Measurements from ENCODE around the gene UBE2O.
A peak's percentile ranks its signal among the peaks of the same experiment; 100 is the strongest.

Gene UBE2O

DNA sequence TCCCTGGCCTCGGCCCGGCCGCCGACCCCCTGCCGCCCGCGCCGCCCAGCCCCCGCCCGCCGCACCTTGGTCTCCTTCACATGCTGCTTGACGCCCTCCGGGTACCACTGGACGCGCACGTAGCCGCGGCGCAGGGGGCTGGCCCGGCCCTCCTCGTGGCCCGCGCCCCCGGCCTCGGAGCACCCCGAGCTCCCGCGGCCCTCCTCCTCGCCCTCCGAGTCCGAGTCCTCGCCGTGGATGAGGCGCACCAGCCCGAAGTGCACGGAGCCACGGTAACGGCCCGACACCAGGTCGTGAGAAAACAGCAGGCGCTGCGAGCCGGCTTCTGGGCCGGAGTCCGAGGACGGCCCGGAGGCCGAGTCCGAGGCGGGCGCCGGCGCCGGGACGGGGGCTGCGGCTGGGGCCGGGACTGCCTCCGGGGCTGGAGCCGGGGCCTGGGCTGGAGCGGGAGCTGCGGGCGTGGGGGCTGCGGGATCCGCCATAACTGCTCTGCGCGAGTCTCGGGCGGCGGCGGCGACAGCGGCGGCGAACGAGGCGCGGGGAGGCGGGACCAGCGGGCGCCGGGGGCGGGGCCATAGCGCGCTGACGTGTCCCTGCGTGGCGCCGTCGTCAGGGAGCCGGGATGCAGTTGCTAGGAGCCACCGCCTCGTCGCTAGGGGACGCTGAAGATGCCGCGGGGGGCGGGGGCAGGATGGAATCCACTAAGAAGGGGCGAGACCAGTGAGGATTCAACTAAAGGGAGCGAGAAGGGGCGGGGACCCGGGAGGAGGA is at the start of gene UBE2O:
Gene UBE2O, minus strand, starts transcription at position 493 of the 771 bp plus-strand sequence. Its CDS starts 11 bp downstream, at position 482.
- no peak within 1 kb of the TSS for H3K9ac ChIP-seq (ENCODE audit: low read length)
- no peaks in the 10 kb centered on the region for H3K27me3 ChIP-seq (ENCODE audit: control insufficient read depth in 1 of 2, insufficient read depth in 2 of 2, low read length in 2 of 2)
- H3K9me3 ChIP-seq (ENCODE audit: low read length): no peaks in the 10 kb centered on the region
- H3K4me1 ChIP-seq (ENCODE audit: insufficient read depth, low read length): peaks cover 11% of the 10 kb centered on the region
- H3K36me3 ChIP-seq (ENCODE audit: insufficient read depth, low read length): no peaks in the 10 kb centered on the region
- H3K27ac ChIP-seq (ENCODE audit: low read depth, low read length): peak within 1 kb of the TSS; percentile 73
- H3K4me3 ChIP-seq (ENCODE audit: low read depth in 1 of 2, low read length in 2 of 2): peak within 1 kb of the TSS; percentile 56 to 81

DNA sequence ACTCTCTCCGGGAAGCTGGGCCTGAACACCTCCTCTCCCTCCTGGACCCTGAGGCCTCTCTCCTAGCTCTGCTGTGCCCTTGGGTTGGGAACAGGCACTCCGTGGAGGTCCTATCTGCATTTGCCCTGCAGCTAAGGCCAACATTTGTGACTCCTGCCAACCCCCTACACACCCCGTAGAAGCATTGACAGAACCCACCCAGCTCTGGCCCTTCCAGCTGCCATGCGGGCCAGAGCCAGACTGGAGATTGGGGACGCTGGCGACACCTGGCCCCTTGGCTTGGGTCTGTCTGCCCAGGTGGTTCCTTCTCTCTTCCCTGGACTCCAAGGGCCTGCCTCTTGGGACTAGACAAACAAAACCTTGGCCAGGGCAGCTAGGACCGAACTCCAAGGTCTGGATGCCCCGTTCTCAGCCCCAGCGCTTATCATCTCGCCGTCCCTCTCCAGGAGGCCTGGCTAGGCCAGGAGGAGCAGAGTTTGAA is 48.9 kb upstream of the UBE2O start:
- peak overlapping the region; percentile 34 to 49 for H3K4me3 ChIP-seq (ENCODE audit: low read depth in 1 of 2, low read length in 2 of 2)
- no peaks in the 10 kb centered on the region for H3K36me3 ChIP-seq (ENCODE audit: insufficient read depth, low read length)
- H3K27ac ChIP-seq (ENCODE audit: low read depth, low read length): no peak overlapping the region
- peaks cover 32% of the 10 kb centered on the region for H3K4me1 ChIP-seq (ENCODE audit: insufficient read depth, low read length)
- no peaks in the 10 kb centered on the region for H3K9me3 ChIP-seq (ENCODE audit: low read length)
- H3K9ac ChIP-seq (ENCODE audit: low read length): no peak overlapping the region
- H3K27me3 ChIP-seq (ENCODE audit: control insufficient read depth in 1 of 2, insufficient read depth in 2 of 2, low read length in 2 of 2): peaks cover 0 to 1% of the 10 kb centered on the region in 2 donors

DNA sequence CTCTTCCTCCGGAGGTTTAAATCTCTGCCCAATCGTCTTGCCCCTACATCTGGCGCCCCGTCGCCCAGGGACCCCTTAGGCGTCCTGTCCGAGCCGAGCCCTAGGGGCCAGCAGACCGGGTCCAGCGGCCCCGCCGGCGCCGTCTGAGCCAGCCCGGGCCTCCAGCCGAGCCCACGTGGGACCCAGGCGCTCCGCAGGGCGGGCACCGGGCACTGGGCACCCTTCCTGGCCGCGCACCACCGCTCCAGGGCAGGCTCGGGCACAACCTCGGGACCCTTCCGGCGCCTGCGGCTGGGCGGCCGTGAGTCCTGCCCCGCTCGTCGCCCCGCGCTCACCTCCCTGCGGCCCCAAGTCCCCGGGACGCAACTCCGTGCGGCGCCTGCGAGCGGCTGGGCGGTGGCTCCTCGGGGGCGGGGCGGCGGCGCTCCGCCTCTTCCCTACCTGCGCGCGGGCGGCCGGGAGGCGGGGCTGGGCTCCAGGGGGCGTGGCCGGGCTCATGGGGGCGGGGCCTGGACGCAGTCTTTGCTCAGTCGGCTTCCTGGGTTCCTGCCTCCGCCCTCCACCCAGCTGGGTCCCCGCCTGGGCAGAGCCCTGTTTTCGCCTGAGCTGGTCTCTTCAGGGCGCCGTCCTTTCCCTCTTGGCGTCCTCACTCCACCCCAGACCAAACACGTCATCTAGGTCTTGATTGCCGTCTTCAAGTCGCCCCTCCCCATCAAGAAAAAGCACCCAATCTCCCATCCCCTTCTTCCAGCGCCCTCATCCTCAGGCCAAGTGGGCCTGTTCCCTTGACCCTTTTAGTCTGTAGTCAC is 48.3 kb upstream of the UBE2O start, which contains the start of gene RHBDF2:
Gene RHBDF2, minus strand, starts transcription at position 406 of the 809 bp plus-strand sequence. CDS start 19,899 bp downstream, outside the sequence.
- Histone ChIP-seq H3K27me3 (ENCODE audit: control insufficient read depth in 1 of 2, insufficient read depth in 2 of 2, low read length in 2 of 2) (no peaks in the 10 kb centered on the region), H3K4me1 (ENCODE audit: insufficient read depth, low read length) (peaks cover 34% of the 10 kb centered on the region), H3K27ac (ENCODE audit: low read depth, low read length) (peak within 1 kb of the TSS; percentile 24), H3K9me3 (ENCODE audit: low read length) (no peaks in the 10 kb centered on the region), H3K36me3 (ENCODE audit: insufficient read depth, low read length) (no peaks in the 10 kb centered on the region), H3K9ac (ENCODE audit: low read length) (no peak within 1 kb of the TSS), H3K4me3 (ENCODE audit: low read depth in 1 of 2, low read length in 2 of 2) (peak within 1 kb of the TSS; percentile 34 to 49)

DNA sequence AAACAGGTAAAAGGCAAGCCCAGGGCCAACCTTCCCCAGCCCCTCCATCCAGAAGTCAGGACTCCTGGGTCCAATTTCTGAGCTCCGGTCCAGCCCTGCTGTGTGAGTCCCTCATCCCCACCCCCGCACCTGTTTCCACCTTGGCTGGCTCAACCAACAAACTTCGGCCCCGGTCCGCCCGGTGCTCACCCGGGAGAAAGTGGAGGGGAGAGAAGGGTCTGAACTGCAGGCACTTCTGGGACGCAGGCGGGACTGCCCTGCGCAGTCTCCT is 47.7 kb upstream of the UBE2O start:
- H3K4me1 ChIP-seq (ENCODE audit: insufficient read depth, low read length): peaks cover 35% of the 10 kb centered on the region
- H3K9me3 ChIP-seq (ENCODE audit: low read length): no peaks in the 10 kb centered on the region
- peak overlapping the region; percentile 24 for H3K27ac ChIP-seq (ENCODE audit: low read depth, low read length)
- no peaks in the 10 kb centered on the region for H3K36me3 ChIP-seq (ENCODE audit: insufficient read depth, low read length)
- H3K9ac ChIP-seq (ENCODE audit: low read length): no peak overlapping the region
- H3K4me3 ChIP-seq (ENCODE audit: low read depth in 1 of 2, low read length in 2 of 2): peak overlapping the region; percentile 34 to 49
- H3K27me3 ChIP-seq (ENCODE audit: control insufficient read depth in 1 of 2, insufficient read depth in 2 of 2, low read length in 2 of 2): no peaks in the 10 kb centered on the region

DNA sequence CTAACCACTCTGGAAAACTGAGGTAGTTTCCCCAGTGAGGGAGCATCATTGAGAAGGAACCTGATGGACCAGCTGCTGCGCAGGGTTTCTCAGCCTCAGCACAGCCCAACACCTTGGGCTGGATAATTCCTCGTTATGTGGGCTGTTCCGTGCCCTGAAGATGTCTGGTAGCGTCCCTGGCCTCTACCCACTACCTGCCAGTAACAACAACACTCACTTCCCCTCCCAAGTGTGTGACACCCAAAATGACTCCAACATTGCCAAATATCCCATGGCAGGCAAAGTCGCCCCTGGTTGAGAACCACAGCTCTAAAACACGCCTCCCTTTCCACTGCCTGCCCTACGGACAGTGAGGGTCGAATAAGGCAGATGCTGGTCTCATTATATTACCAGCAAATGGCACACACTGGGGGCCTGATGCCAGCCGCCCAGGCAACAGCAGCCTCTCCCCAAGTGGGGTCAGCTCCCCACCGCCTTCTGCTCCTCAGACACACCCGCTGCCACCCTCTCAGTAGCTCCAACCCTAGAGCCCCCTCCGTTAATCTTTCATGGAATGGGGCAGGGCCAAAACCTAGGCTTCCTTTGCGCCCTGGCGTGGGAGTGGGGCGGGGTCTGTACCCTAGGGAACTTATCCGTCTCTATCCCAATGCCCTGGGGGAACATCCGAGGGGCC is 47.3 kb upstream of the UBE2O start:
- H3K9ac ChIP-seq (ENCODE audit: low read length): no peak overlapping the region
- H3K36me3 ChIP-seq (ENCODE audit: insufficient read depth, low read length): no peaks in the 10 kb centered on the region
- H3K9me3 ChIP-seq (ENCODE audit: low read length): no peaks in the 10 kb centered on the region
- H3K27ac ChIP-seq (ENCODE audit: low read depth, low read length): no peak overlapping the region
- H3K4me3 ChIP-seq (ENCODE audit: low read depth in 1 of 2, low read length in 2 of 2): peak overlapping the region in 1 of 2 donors; percentile 49
- H3K4me1 ChIP-seq (ENCODE audit: insufficient read depth, low read length): peaks cover 35% of the 10 kb centered on the region
- no peaks in the 10 kb centered on the region for H3K27me3 ChIP-seq (ENCODE audit: control insufficient read depth in 1 of 2, insufficient read depth in 2 of 2, low read length in 2 of 2)

DNA sequence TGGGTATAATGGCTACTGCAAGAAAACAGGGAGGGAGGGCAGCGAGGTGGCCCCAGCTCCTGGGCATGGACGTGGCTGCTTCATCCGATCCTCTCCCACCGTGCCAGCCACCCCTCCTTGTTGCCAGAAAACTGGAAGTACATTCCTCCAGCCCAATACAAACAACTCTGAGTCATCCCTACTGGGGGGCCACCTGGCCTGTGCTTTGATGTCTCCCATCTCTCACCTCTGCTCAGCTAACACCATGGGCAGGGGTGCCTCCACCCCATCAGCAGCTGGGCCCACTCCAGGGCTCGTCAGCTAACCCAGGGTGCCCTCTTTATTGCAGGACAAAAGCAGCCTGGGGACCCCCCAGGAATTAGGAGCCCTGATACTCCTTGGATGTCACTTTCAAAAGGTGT is 46.3 kb upstream of the UBE2O start:
- H3K9ac ChIP-seq (ENCODE audit: low read length): no peak overlapping the region
- peaks cover 35% of the 10 kb centered on the region for H3K4me1 ChIP-seq (ENCODE audit: insufficient read depth, low read length)
- H3K27me3 ChIP-seq (ENCODE audit: control insufficient read depth in 1 of 2, insufficient read depth in 2 of 2, low read length in 2 of 2): no peaks in the 10 kb centered on the region
- no peak overlapping the region for H3K27ac ChIP-seq (ENCODE audit: low read depth, low read length)
- no peak overlapping the region for H3K4me3 ChIP-seq (ENCODE audit: low read depth in 1 of 2, low read length in 2 of 2)
- H3K9me3 ChIP-seq (ENCODE audit: low read length): no peaks in the 10 kb centered on the region
- H3K36me3 ChIP-seq (ENCODE audit: insufficient read depth, low read length): no peaks in the 10 kb centered on the region

DNA sequence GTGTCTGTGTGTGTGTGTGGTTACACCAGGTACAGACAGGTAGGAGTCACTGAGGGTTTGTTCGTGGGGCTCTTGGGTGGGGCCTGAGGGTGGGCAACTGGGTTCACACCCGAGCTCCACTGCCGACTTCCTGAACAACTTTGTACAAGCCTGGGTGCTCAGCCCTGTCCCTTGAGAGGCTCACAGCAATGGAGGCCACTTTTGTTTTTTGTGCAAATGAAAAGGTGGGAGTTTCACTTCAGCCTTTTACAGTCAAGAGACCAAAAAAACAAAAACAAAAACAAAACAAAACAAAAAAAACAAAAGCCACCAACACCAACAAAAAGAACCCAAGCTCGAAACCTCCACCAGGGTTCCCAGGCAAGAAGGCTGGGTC is 45.9 kb upstream of the UBE2O start:
- Histone ChIP-seq H3K9ac (ENCODE audit: low read length) (no peak overlapping the region), H3K27ac (ENCODE audit: low read depth, low read length) (no peak overlapping the region), H3K27me3 (ENCODE audit: control insufficient read depth in 1 of 2, insufficient read depth in 2 of 2, low read length in 2 of 2) (no peaks in the 10 kb centered on the region), H3K4me1 (ENCODE audit: insufficient read depth, low read length) (peaks cover 35% of the 10 kb centered on the region), H3K36me3 (ENCODE audit: insufficient read depth, low read length) (no peaks in the 10 kb centered on the region), H3K4me3 (ENCODE audit: low read depth in 1 of 2, low read length in 2 of 2) (no peak overlapping the region), H3K9me3 (ENCODE audit: low read length) (no peaks in the 10 kb centered on the region)

DNA sequence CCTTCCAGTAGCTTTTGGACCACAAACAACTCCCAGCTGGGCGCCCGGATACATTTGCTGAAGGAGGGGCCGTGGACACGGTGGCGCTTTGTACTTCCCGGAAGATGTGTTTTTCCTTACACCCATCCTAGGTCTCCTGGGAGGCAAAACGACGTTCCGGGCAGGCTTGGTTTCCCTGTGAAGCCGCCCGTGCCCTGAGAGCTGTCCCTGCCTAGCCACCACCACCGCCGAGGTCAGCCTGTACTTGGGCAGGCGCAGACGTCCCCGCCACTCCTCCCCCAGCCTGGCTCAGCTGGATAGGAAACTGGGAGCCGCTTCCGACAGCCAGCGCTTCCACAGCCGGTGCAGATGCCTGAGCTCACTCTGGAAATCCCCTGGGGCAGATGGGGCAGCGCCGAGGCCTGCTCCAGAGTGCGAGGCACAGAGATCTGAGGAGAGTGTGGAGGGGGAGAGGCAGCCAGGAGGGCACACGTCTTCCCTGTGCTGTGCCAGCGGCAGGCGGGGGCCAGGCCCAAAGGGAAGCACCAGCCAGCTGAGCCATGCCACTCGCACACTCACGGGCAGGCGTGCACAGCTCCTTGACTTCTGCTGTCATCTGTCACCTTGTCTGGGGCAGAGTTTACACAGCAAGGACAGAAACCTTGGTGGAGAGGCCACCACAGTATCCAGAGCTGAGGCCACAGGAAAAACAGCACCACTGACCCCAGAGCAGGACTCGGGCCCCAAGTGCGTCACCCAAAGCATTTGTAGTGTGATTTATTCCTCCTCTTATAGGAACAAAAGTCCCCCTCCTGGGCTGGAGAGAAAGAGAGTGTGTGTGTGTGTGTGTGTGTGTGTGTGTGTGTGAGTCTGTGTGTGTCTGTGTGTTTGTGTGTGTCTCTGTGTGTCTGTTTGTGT is 45.3 kb upstream of the UBE2O start:
- no peak overlapping the region for H3K4me3 ChIP-seq (ENCODE audit: low read depth in 1 of 2, low read length in 2 of 2)
- peak overlapping the region; percentile 30 for H3K27ac ChIP-seq (ENCODE audit: low read depth, low read length)
- H3K36me3 ChIP-seq (ENCODE audit: insufficient read depth, low read length): no peaks in the 10 kb centered on the region
- H3K27me3 ChIP-seq (ENCODE audit: control insufficient read depth in 1 of 2, insufficient read depth in 2 of 2, low read length in 2 of 2): no peaks in the 10 kb centered on the region
- H3K4me1 ChIP-seq (ENCODE audit: insufficient read depth, low read length): peaks cover 35% of the 10 kb centered on the region
- peak overlapping the region; percentile 2 for H3K9ac ChIP-seq (ENCODE audit: low read length)
- H3K9me3 ChIP-seq (ENCODE audit: low read length): no peaks in the 10 kb centered on the region

DNA sequence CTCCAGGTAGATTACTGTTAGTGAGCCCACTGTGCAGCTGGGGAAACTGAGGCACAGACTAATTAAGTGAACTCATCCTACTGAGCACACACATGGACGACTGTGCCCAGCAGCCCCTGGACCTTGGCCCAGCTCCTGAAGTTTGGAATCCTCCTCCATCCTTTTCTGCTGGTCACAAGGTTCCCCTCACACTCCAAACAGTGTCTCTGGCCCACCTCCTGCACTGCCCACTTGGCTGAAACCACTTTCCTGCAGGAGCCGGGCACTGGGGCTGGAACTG is 44.7 kb upstream of the UBE2O start:
- H3K27me3 ChIP-seq (ENCODE audit: control insufficient read depth in 1 of 2, insufficient read depth in 2 of 2, low read length in 2 of 2): no peaks in the 10 kb centered on the region
- H3K36me3 ChIP-seq (ENCODE audit: insufficient read depth, low read length): no peaks in the 10 kb centered on the region
- H3K27ac ChIP-seq (ENCODE audit: low read depth, low read length): peak overlapping the region; percentile 30
- no peak overlapping the region for H3K4me3 ChIP-seq (ENCODE audit: low read depth in 1 of 2, low read length in 2 of 2)
- H3K4me1 ChIP-seq (ENCODE audit: insufficient read depth, low read length): peaks cover 35% of the 10 kb centered on the region
- peak overlapping the region; percentile 2 for H3K9ac ChIP-seq (ENCODE audit: low read length)
- no peaks in the 10 kb centered on the region for H3K9me3 ChIP-seq (ENCODE audit: low read length)

DNA sequence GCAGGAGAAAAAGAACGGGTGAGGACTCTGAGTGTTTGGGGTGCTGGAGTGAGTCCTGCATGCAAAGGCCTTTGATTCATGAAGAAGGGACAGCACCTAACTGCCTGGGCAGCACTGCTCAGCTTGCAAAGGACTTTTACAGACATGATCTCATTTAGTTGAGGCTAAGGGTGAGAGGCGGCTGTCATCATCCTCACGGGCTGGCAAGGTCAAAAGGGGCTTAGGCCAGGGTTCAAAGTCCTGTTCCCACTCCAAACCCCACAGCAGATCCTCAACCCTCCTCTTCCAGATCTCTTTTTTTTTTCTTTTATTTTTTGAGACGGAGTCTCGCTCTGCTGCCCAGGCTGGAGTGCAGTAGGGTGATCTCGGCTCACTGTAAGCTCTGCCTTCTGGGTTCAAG is 43.5 kb upstream of the UBE2O start:
- Histone ChIP-seq H3K27ac (ENCODE audit: low read depth, low read length) (no peak overlapping the region), H3K27me3 (ENCODE audit: control insufficient read depth in 1 of 2, insufficient read depth in 2 of 2, low read length in 2 of 2) (no peaks in the 10 kb centered on the region), H3K9me3 (ENCODE audit: low read length) (no peaks in the 10 kb centered on the region), H3K36me3 (ENCODE audit: insufficient read depth, low read length) (no peaks in the 10 kb centered on the region), H3K9ac (ENCODE audit: low read length) (no peak overlapping the region), H3K4me3 (ENCODE audit: low read depth in 1 of 2, low read length in 2 of 2) (no peak overlapping the region), H3K4me1 (ENCODE audit: insufficient read depth, low read length) (peaks cover 25% of the 10 kb centered on the region)
